GM18868 (cell line): ENCODE results near the gene YES1.
A peak's percentile ranks its signal among the peaks of the same experiment; 100 is the strongest.
"Not testable (repeated sequence)": the region's sequence is repeated elsewhere in the genome, so short reads cannot be mapped to it uniquely, and the experiment has no call there.

ENCODE experiments used
- ATAC-seq: cut with Tn5 transposase; IDR thresholded peaks from one replicate; pipeline ENCODE4 v1.9.1; 2021; ENCODE audit warnings: mild to moderate bottlenecking, moderate library complexity; ENCODE audit not compliant: unreplicated experiment

YES1 gene

GRCh38 chr18:785242-785641 lies 26.8 kb downstream of the YES1 start:
- ATAC-seq, result peak; percentile 57

GRCh38 chr18:784470-785172 lies 27.4 kb downstream of the YES1 start:
- no peak for ATAC-seq

- no peak for ATAC-seq
Measured at GRCh38 chr18:778194-778927, 33.7 kb downstream of the YES1 start.

GRCh38 chr18:777021-777420 lies 35.0 kb downstream of the YES1 start:
- ATAC-seq, result no peak

- ATAC-seq, result not testable (repeated sequence)
Measured at GRCh38 chr18:776044-776443, 36.0 kb downstream of the YES1 start.

GRCh38 chr18:774811-775210 lies 37.2 kb downstream of the YES1 start:
- no peak for ATAC-seq

GRCh38 chr18:773980-774624 lies 37.9 kb downstream of the YES1 start:
- no peak for ATAC-seq

- ATAC-seq, result no peak
Measured at GRCh38 chr18:770583-770961, 41.5 kb downstream of the YES1 start.

- no peak for ATAC-seq
Measured at GRCh38 chr18:767961-768360, 44.1 kb downstream of the YES1 start.

GRCh38 chr18:767084-767882 lies 44.8 kb downstream of the YES1 start:
- ATAC-seq, result no peak

- ATAC-seq, result no peak
Measured at GRCh38 chr18:766550-766860, 45.5 kb downstream of the YES1 start.

GRCh38 chr18:765764-766549 lies 46.1 kb downstream of the YES1 start:
- no peak for ATAC-seq

GRCh38 chr18:759864-760263 lies 52.2 kb downstream of the YES1 start:
- ATAC-seq, result not testable (repeated sequence)

GRCh38 chr18:755506-755905 lies 56.5 kb downstream of the YES1 start:
- ATAC-seq, result no peak

- ATAC-seq, result no peak
Measured at GRCh38 chr18:754656-755055, 57.4 kb downstream of the YES1 start.

GRCh38 chr18:750456-750855 lies 61.6 kb downstream of the YES1 start:
- ATAC-seq, result no peak

GRCh38 chr18:744832-745597 lies 67.0 kb downstream of the YES1 start:
- no peak for ATAC-seq

- ATAC-seq, result peak; percentile 91
Measured at GRCh38 chr18:741931-742512, 70.0 kb downstream of the YES1 start.

GRCh38 chr18:732371-732770 lies 79.7 kb downstream of the YES1 start:
- ATAC-seq, result no peak

- no peak for ATAC-seq
Measured at GRCh38 chr18:731185-731584, 80.9 kb downstream of the YES1 start.
